GM18519 (cell line): ENCODE results near the gene DOK7.
"Not testable (repeated sequence)": the region's sequence is repeated elsewhere in the genome, so short reads cannot be mapped to it uniquely, and the experiment has no call there.

Source experiments
- ATAC-seq: cut with Tn5 transposase; IDR thresholded peaks from one replicate; pipeline ENCODE4 v1.9.1; 2021; ENCODE audit warnings: mild to moderate bottlenecking, moderate library complexity; ENCODE audit not compliant: unreplicated experiment, low FRiP score

The DOK7 gene

GRCh38 chr4:3441501-3442459, 21.3 kb upstream of the DOK7 start, which contains the start of gene HGFAC:
TSS of gene HGFAC (plus strand) at chr4:3441968. CDS start at chr4:3442002, 34 bp downstream.
- no peak for ATAC-seq

GRCh38 chr4:3442460-3442958, 20.6 kb upstream of the DOK7 start:
- no peak for ATAC-seq

GRCh38 chr4:3442959-3443749, 20.0 kb upstream of the DOK7 start:
- no peak for ATAC-seq

GRCh38 chr4:3443750-3444309, 19.3 kb upstream of the DOK7 start:
- ATAC-seq = no peak

- ATAC-seq = no peak
Observed at GRCh38 chr4:3444351-3445110, 18.6 kb upstream of the DOK7 start.

GRCh38 chr4:3445111-3445820, 17.8 kb upstream of the DOK7 start:
- no peak for ATAC-seq

- ATAC-seq = no peak
Observed at GRCh38 chr4:3445829-3446545, 17.1 kb upstream of the DOK7 start.

GRCh38 chr4:3446631-3447320, 16.3 kb upstream of the DOK7 start:
- no peak for ATAC-seq

GRCh38 chr4:3447431-3448395, 15.4 kb upstream of the DOK7 start:
- ATAC-seq = no peak

- no peak for ATAC-seq
Observed at GRCh38 chr4:3449047-3449573, 14.0 kb upstream of the DOK7 start.

- no peak for ATAC-seq
Observed at GRCh38 chr4:3449574-3450534, 13.3 kb upstream of the DOK7 start.

- ATAC-seq = no peak
Observed at GRCh38 chr4:3450643-3451042, 12.5 kb upstream of the DOK7 start.

GRCh38 chr4:3451956-3452355, 11.2 kb upstream of the DOK7 start:
- no peak for ATAC-seq

GRCh38 chr4:3452376-3452775, 10.7 kb upstream of the DOK7 start:
- ATAC-seq = no peak

- ATAC-seq = not testable (repeated sequence)
Observed at GRCh38 chr4:3455596-3455995, 7.5 kb upstream of the DOK7 start.

GRCh38 chr4:3458371-3458770, 4.7 kb upstream of the DOK7 start:
- no peak for ATAC-seq
